Activated CD8-positive, alpha-beta memory T cell treated with anti-CD3 and anti-CD28 coated beads for 24 hours (primary cell): Measurements from ENCODE around the gene PKD2.
"Not testable (repeated sequence)": the region's sequence is repeated elsewhere in the genome, so short reads cannot be mapped to it uniquely, and the experiment has no call there.

Source experiments
- DNase-seq: peaks from one replicate; pipeline ENCODE4 v3.0.0-alpha.2; 2020

PKD2 gene

GRCh38 chr4:87989765-87990164, 17.7 kb upstream of the PKD2 start:
- DNase-seq: no peak

GRCh38 chr4:87995435-87995834, 12.0 kb upstream of the PKD2 start:
- no peak for DNase-seq

- DNase-seq: not testable (repeated sequence)
Measured at GRCh38 chr4:87999191-87999691, 8.2 kb upstream of the PKD2 start.

- DNase-seq: no peak
Measured at GRCh38 chr4:88001871-88002270, 5.6 kb upstream of the PKD2 start.

- DNase-seq: no peak
Measured at GRCh38 chr4:88002786-88003185, 4.6 kb upstream of the PKD2 start.

GRCh38 chr4:88003261-88003660, 4.2 kb upstream of the PKD2 start:
- no peak for DNase-seq

GRCh38 chr4:88005076-88005475, 2.4 kb upstream of the PKD2 start:
- DNase-seq: no peak

GRCh38 chr4:88005946-88006345, 1.5 kb upstream of the PKD2 start:
- no peak for DNase-seq

- no peak for DNase-seq
Measured at GRCh38 chr4:88006956-88007303, 505 bp upstream of the PKD2 start.

- peak; percentile 72 for DNase-seq
Measured at GRCh38 chr4:88008122-88008742, 797 bp downstream of the PKD2 start.

- no peak for DNase-seq
Measured at GRCh38 chr4:88008743-88009171, 1.3 kb downstream of the PKD2 start.

GRCh38 chr4:88009871-88010270, 2.4 kb downstream of the PKD2 start:
- no peak for DNase-seq

GRCh38 chr4:88010966-88011365, 3.5 kb downstream of the PKD2 start:
- no peak for DNase-seq

- DNase-seq: no peak
Measured at GRCh38 chr4:88012647-88013046, 5.2 kb downstream of the PKD2 start.

GRCh38 chr4:88014386-88014905, 7.0 kb downstream of the PKD2 start:
- no peak for DNase-seq

GRCh38 chr4:88015659-88016295, 8.3 kb downstream of the PKD2 start:
- DNase-seq: no peak

- no peak for DNase-seq
Measured at GRCh38 chr4:88017516-88018297, 10.3 kb downstream of the PKD2 start.

GRCh38 chr4:88018466-88018865, 11.0 kb downstream of the PKD2 start:
- DNase-seq: no peak

GRCh38 chr4:88021824-88022223, 14.4 kb downstream of the PKD2 start:
- DNase-seq: no peak

- DNase-seq: no peak
Measured at GRCh38 chr4:88022289-88022688, 14.9 kb downstream of the PKD2 start.

GRCh38 chr4:88025868-88026661, 18.6 kb downstream of the PKD2 start:
- DNase-seq: not testable (repeated sequence)

GRCh38 chr4:88027611-88028608, 20.5 kb downstream of the PKD2 start:
- no peak for DNase-seq
